HepG2 (cell line): ENCODE measurements around the gene ASTN2.

Experiments used
- CC2D1A ChIP-seq: sonication (generic); formaldehyde crosslinking; IDR thresholded peaks from 2 replicates; pipeline ENCODE4 v1.8.1; 2023; ENCODE audit warnings: mild to moderate bottlenecking, missing genetic modification reagents
- ELF4 ChIP-seq: sonication (generic); formaldehyde crosslinking; IDR thresholded peaks from 2 replicates; pipeline ENCODE4 v1.5.0; 2020; ENCODE audit warnings: missing genetic modification reagents, mild to moderate bottlenecking, moderate library complexity, borderline replicate concordance
- FOXA1 ChIP-seq, 2 experiments: fragments of 450-650 bp in 1 of 2; sonication (generic) in 1 of 2; formaldehyde crosslinking in 1 of 2; IDR thresholded peaks; 2 replicates each; pipeline versions ENCODE4 v1.4.0 to v1.6.1; 2016 to 2020; ENCODE audit warnings: missing genetic modification reagents in 1 of 2
- SKI ChIP-seq: fragments of 450-650 bp; IDR thresholded peaks from one replicate; pipeline ENCODE4 v1.6.1; 2018; ENCODE audit warnings: mild to moderate bottlenecking; ENCODE audit not compliant: partially characterized antibody
- SRSF9 ChIP-seq: fragments of 200-400 bp; formaldehyde crosslinking; IDR thresholded peaks from 2 replicates; pipeline ENCODE4 v1.6.1; 2018; ENCODE audit warnings: borderline replicate concordance, mild to moderate bottlenecking, low read depth, low read length; ENCODE audit not compliant: insufficient read depth, poor library complexity, severe bottlenecking
- TF ChIP-seq, protein P1 (sequence below): sonication (generic); formaldehyde crosslinking; IDR thresholded peaks from 2 replicates; pipeline ENCODE4 v1.5.0; 2020; ENCODE audit warnings: mild to moderate bottlenecking, missing genetic modification reagents, moderate library complexity

DNA sequence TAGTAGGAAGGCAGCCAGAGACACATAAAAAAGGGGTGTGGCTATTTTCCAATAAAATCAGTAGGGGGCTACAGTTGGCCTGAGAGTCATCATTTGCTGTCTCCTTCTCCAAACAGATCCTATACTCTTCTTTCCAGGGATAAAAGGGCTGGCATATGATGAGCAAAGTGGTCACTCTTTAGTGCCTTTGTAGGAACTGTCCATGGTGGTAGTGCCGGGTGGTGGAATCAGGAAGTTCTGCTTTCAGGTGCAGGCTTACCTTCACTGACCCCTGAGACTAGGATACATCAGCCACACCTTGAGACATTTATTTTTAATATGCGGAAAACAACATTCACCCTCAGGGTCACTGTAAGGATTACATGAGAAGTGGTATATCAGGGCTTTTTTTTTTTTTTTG is 80.8 kb downstream of the ASTN2 start:
- no peak for TF ChIP-seq SKI
- TF ChIP-seq SRSF9 = no peak
- TF ChIP-seq, protein P1, sequence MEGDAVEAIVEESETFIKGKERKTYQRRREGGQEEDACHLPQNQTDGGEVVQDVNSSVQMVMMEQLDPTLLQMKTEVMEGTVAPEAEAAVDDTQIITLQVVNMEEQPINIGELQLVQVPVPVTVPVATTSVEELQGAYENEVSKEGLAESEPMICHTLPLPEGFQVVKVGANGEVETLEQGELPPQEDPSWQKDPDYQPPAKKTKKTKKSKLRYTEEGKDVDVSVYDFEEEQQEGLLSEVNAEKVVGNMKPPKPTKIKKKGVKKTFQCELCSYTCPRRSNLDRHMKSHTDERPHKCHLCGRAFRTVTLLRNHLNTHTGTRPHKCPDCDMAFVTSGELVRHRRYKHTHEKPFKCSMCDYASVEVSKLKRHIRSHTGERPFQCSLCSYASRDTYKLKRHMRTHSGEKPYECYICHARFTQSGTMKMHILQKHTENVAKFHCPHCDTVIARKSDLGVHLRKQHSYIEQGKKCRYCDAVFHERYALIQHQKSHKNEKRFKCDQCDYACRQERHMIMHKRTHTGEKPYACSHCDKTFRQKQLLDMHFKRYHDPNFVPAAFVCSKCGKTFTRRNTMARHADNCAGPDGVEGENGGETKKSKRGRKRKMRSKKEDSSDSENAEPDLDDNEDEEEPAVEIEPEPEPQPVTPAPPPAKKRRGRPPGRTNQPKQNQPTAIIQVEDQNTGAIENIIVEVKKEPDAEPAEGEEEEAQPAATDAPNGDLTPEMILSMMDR (CRISPR knock-in tag) = no peak
- TF ChIP-seq CC2D1A (CRISPR knock-in tag) = no peak
- TF ChIP-seq ELF4 (CRISPR knock-in tag) = no peak
- no peak for TF ChIP-seq FOXA1 (IDR thresholded peaks at IDR 0.05)
- no peak for TF ChIP-seq FOXA1 (CRISPR knock-in tag; IDR thresholded peaks at IDR 0.05)
